Mesendoderm (in vitro differentiated cells): ENCODE data around the gene ALPK1.

Source experiments
- DNase-seq: peaks from one replicate; pipeline ENCODE4 v3.0.0; 2013
- H2AK5ac ChIP-seq: 2 replicates; pipeline ENCODE4 v1.6.1; 2013; ENCODE audit warnings: low read length, inconsistent platforms
- H2BK120ac ChIP-seq: 2 replicates; pipeline ENCODE4 v1.6.1; 2013; ENCODE audit warnings: low read depth, mild to moderate bottlenecking, low read length, moderate library complexity, mixed read lengths
- H2BK15ac ChIP-seq: replicated peaks from 2 replicates; pipeline ENCODE4 v1.6.1; 2013; ENCODE audit warnings: low read depth, mild to moderate bottlenecking, moderate library complexity
- H2BK5ac ChIP-seq: 2 replicates; pipeline ENCODE4 v1.6.1; 2013; ENCODE audit warnings: low read length, inconsistent platforms
- H3K18ac ChIP-seq: 2 replicates; pipeline ENCODE4 v1.6.1; 2013; ENCODE audit warnings: mild to moderate bottlenecking, low read length, mixed read lengths
- H3K23ac ChIP-seq: one replicate; pipeline ENCODE4 v1.6.1; 2013; ENCODE audit warnings: low read length
- H3K27ac ChIP-seq: 2 replicates; pipeline ENCODE4 v1.5.1; 2013; ENCODE audit warnings: low read depth, mild to moderate bottlenecking, inconsistent platforms, low read length, moderate library complexity
- H3K27me3 ChIP-seq: 2 replicates; pipeline ENCODE4 v1.6.1; 2013; ENCODE audit warnings: low read length, control low read depth, mild to moderate bottlenecking, inconsistent platforms; ENCODE audit not compliant: insufficient read depth, poor library complexity
- H3K36me3 ChIP-seq: 2 replicates; pipeline ENCODE4 v1.6.1; 2013; ENCODE audit warnings: low read length, inconsistent platforms; ENCODE audit not compliant: control insufficient read depth, insufficient read depth
- H3K4ac ChIP-seq: one replicate; pipeline ENCODE4 v1.6.1; 2013; ENCODE audit warnings: low read depth, mild to moderate bottlenecking, low read length, moderate library complexity
- H3K4me1 ChIP-seq: 2 replicates; pipeline ENCODE4 v1.6.1; 2013; ENCODE audit warnings: low read depth, low read length, inconsistent platforms; ENCODE audit not compliant: control insufficient read depth
- H3K4me2 ChIP-seq: 2 replicates; pipeline ENCODE4 v1.6.1; 2013; ENCODE audit warnings: low read length
- H3K4me3 ChIP-seq: 2 replicates; pipeline ENCODE4 v1.5.1; 2013; ENCODE audit warnings: mild to moderate bottlenecking, low read length
- H3K56ac ChIP-seq: one replicate; pipeline ENCODE4 v1.6.1; 2013; ENCODE audit warnings: low read length
- H3K79me1 ChIP-seq: 2 replicates; pipeline ENCODE4 v1.6.1; 2013; ENCODE audit warnings: low read length, inconsistent platforms
- H3K79me2 ChIP-seq: 2 replicates; pipeline ENCODE4 v1.6.1; 2013; ENCODE audit warnings: mild to moderate bottlenecking, low read length; ENCODE audit not compliant: control insufficient read depth, insufficient read depth
- H3K9ac ChIP-seq: 2 replicates; pipeline ENCODE4 v1.6.1; 2013; ENCODE audit warnings: low read length, inconsistent platforms
- H4K5ac ChIP-seq: one replicate; pipeline ENCODE4 v1.6.1; 2013; ENCODE audit warnings: low read length
- H4K8ac ChIP-seq: one replicate; pipeline ENCODE4 v1.6.1; 2013; ENCODE audit warnings: low read depth, mild to moderate bottlenecking, control low read depth, low read length, moderate library complexity
- WGBS: extraction: QIAGEN DNeasy Blood & Tissue Kit; methylation state at CpG from one replicate; pipeline ENCODE4 v1.1.7; 2013; ENCODE audit warnings: low lambda C conversion rate, missing lambda C conversion rate; ENCODE audit not compliant: insufficient coverage; ENCODE audit errors: extremely low coverage; 5-methylcytosine and 5-hydroxymethylcytosine counted together

Gene ALPK1

GRCh38 chr4:112374850-112375249, 77.7 kb downstream of the ALPK1 start:
- Histone ChIP-seq H3K27ac (no peak overlapping the region), H3K18ac (no peak overlapping the region)
- no CpG with 5 or more reads among the region's 2 CpGs for WGBS

GRCh38 chr4:112377171-112377570, 80.0 kb downstream of the ALPK1 start:
- H4K8ac ChIP-seq: no peak overlapping the region
- H3K18ac ChIP-seq: no peak overlapping the region
- H3K4me3 ChIP-seq: no peak overlapping the region
- H3K4me1 ChIP-seq: peaks cover 2% of the 10 kb centered on the region
- no peak overlapping the region for H3K4ac ChIP-seq
- H4K5ac ChIP-seq: no peak overlapping the region
- no peaks in the 10 kb centered on the region for H3K36me3 ChIP-seq
- no peak for DNase-seq
- H3K4me2 ChIP-seq: no peak overlapping the region
- H3K9ac ChIP-seq: no peak overlapping the region
- H3K79me1 ChIP-seq: no peaks in the 10 kb centered on the region
- H3K27ac ChIP-seq: no peak overlapping the region
- no peak overlapping the region for H2AK5ac ChIP-seq
- no peak overlapping the region for H2BK5ac ChIP-seq
- H3K56ac ChIP-seq: no peak overlapping the region
- H3K27me3 ChIP-seq: no peaks in the 10 kb centered on the region
- H3K79me2 ChIP-seq: no peaks in the 10 kb centered on the region
- no peak overlapping the region for H2BK15ac ChIP-seq
- no peak overlapping the region for H3K23ac ChIP-seq
- no peak overlapping the region for H2BK120ac ChIP-seq
- no CpG with 5 or more reads among the region's 6 CpGs for WGBS

More at GRCh38 chr4:112374850-112375249, 77.7 kb downstream of the ALPK1 start:
- Histone ChIP-seq H3K36me3 (no peaks in the 10 kb centered on the region), H3K56ac (no peak overlapping the region), H2BK120ac (no peak overlapping the region), H3K9ac (no peak overlapping the region), H3K27me3 (no peaks in the 10 kb centered on the region), H3K79me2 (no peaks in the 10 kb centered on the region), H4K8ac (no peak overlapping the region), H3K4ac (no peak overlapping the region), H3K4me3 (no peak overlapping the region), H3K4me2 (no peak overlapping the region), H3K79me1 (no peaks in the 10 kb centered on the region), H3K23ac (no peak overlapping the region), H2BK5ac (no peak overlapping the region), H3K4me1 (peaks cover 2% of the 10 kb centered on the region), H2BK15ac (no peak overlapping the region), H2AK5ac (no peak overlapping the region), H4K5ac (no peak overlapping the region)
- DNase-seq: no peak

GRCh38 chr4:112377594-112378242, 80.5 kb downstream of the ALPK1 start:
- Histone ChIP-seq H3K23ac (no peak overlapping the region), H3K27ac (no peak overlapping the region), H4K5ac (no peak overlapping the region), H3K4me3 (no peak overlapping the region), H3K4ac (no peak overlapping the region), H3K79me2 (no peaks in the 10 kb centered on the region), H3K27me3 (no peaks in the 10 kb centered on the region), H3K36me3 (no peaks in the 10 kb centered on the region), H3K4me2 (no peak overlapping the region), H3K56ac (no peak overlapping the region), H3K79me1 (no peaks in the 10 kb centered on the region), H3K9ac (no peak overlapping the region), H3K18ac (no peak overlapping the region), H2AK5ac (no peak overlapping the region), H2BK15ac (no peak overlapping the region), H2BK120ac (no peak overlapping the region), H2BK5ac (no peak overlapping the region), H3K4me1 (peaks cover 2% of the 10 kb centered on the region), H4K8ac (no peak overlapping the region)
- WGBS: no CpG with 5 or more reads among the region's 13 CpGs
- no peak for DNase-seq

GRCh38 chr4:112378243-112378620, 81.1 kb downstream of the ALPK1 start:
- Histone ChIP-seq H2AK5ac (no peak overlapping the region), H3K27me3 (no peaks in the 10 kb centered on the region), H3K27ac (no peak overlapping the region), H3K4me1 (peaks cover 2% of the 10 kb centered on the region), H2BK5ac (no peak overlapping the region), H3K18ac (no peak overlapping the region), H3K9ac (no peak overlapping the region), H3K36me3 (no peaks in the 10 kb centered on the region), H3K4me3 (no peak overlapping the region), H3K4me2 (no peak overlapping the region), H4K5ac (no peak overlapping the region), H3K56ac (no peak overlapping the region), H3K79me2 (no peaks in the 10 kb centered on the region), H2BK120ac (no peak overlapping the region), H3K79me1 (no peaks in the 10 kb centered on the region), H4K8ac (no peak overlapping the region), H3K23ac (no peak overlapping the region), H2BK15ac (no peak overlapping the region), H3K4ac (no peak overlapping the region)
- 100% methylated on average over 1 of the region's 3 CpGs for WGBS
- no peak for DNase-seq

GRCh38 chr4:112378858-112379257, 81.7 kb downstream of the ALPK1 start:
- H3K4ac ChIP-seq: no peak overlapping the region
- H3K79me1 ChIP-seq: no peaks in the 10 kb centered on the region
- no peaks in the 10 kb centered on the region for H3K27me3 ChIP-seq
- DNase-seq: peak; percentile 44
- WGBS: no CpG with 5 or more reads among the region's 3 CpGs
- H3K23ac ChIP-seq: no peak overlapping the region
- peak overlapping the region; percentile 35 for H3K4me2 ChIP-seq
- H3K9ac ChIP-seq: no peak overlapping the region
- no peak overlapping the region for H3K18ac ChIP-seq
- H3K4me3 ChIP-seq: no peak overlapping the region
- H3K56ac ChIP-seq: no peak overlapping the region
- H3K4me1 ChIP-seq: peaks cover 2% of the 10 kb centered on the region
- H3K27ac ChIP-seq: no peak overlapping the region
- H2BK15ac ChIP-seq: no peak overlapping the region
- H2BK5ac ChIP-seq: no peak overlapping the region
- H4K8ac ChIP-seq: no peak overlapping the region
- H4K5ac ChIP-seq: no peak overlapping the region
- H3K36me3 ChIP-seq: no peaks in the 10 kb centered on the region
- no peaks in the 10 kb centered on the region for H3K79me2 ChIP-seq
- no peak overlapping the region for H2BK120ac ChIP-seq
- H2AK5ac ChIP-seq: no peak overlapping the region

DNA sequence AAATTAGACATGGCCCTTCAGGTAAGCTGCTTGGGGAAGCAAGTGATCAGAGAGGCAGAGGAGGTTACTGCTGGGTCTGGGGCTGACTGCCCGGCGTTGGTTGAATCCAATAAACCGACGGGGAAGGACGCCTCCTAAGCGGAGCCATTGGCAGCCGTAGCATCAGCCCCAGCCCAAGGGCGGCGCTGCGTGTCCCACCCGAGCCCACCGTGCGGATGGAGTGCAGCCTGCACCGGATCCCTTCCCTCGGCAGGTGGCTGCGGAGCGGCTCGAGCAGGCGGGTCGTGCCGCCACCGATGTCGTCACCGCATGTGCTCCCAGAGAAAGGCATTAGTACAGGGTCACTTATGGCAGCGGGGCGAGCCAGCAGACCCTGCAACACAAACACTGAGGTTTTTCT, 82.1 kb downstream of the ALPK1 start:
- Histone ChIP-seq H2BK5ac (no peak overlapping the region), H3K9ac (peak overlapping the region; percentile 24), H3K27ac (no peak overlapping the region), H2BK120ac (no peak overlapping the region), H3K56ac (peak overlapping the region; percentile 80), H3K18ac (no peak overlapping the region), H3K4me1 (peaks cover 2% of the 10 kb centered on the region), H2AK5ac (no peak overlapping the region), H3K4me3 (no peak overlapping the region), H2BK15ac (no peak overlapping the region), H3K4ac (no peak overlapping the region), H3K79me1 (no peaks in the 10 kb centered on the region), H4K8ac (no peak overlapping the region), H3K23ac (no peak overlapping the region), H3K4me2 (peak overlapping the region; percentile 35), H3K36me3 (no peaks in the 10 kb centered on the region), H3K27me3 (no peaks in the 10 kb centered on the region), H3K79me2 (no peaks in the 10 kb centered on the region), H4K5ac (no peak overlapping the region)
- WGBS: no CpG with 5 or more reads among the region's 26 CpGs
- peak; percentile 90 for DNase-seq
